Measurements from ENCODE around the gene INTS11. TPM values are rescaled to one million over a fixed set of nuclear protein-coding genes. Genes with fewer than 3 reads are reported as not detected.
A peak's percentile ranks its signal among the peaks of the same experiment; 100 is the strongest.

The INTS11 gene
- total and polyA plus RNA-seq, 2 of the 13 experiments (the other 11 are each of a cell fraction or from before 2014, with no cell fraction given): 52.8 to 94.8 TPM

DNA sequence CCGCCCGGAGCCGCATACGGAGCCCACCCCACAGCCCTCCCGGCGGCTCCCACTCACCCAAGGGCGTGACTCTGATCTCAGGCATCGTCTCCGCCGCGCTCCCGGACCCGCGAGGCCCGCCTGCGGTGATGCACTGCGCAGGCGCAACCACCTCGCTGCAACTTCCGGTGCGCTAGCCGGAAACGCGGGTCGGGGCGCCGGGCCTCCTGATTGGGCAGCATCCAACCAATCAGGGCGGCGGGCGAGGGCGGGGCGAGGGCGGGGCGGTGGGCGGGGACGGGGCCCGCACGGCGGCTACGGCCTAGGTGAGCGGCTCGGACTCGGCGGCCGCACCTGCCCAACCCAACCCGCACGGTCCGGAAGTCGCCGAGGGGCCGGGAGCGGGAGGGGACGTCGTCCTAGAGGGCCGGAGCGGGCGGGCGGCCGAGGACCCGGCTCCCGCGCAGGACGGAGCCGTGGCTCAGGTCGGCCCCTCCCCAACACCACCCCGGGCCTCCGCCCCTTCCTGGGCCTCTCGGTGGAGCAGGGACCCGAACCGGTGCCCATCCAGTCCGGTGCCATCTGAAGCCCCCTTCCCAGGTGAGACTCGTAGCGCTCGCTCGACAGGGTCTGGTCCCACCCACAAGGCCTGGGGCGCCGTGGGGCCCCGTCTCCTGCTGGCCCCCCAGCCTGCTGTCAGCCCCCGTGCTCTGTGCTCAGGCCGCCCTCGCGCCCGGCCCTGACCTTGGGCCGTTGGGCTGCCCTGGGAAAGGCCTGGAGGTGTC, at the start of gene INTS11, which contains the start of gene CPTP (continued):
- TF ChIP-seq, protein P1, sequence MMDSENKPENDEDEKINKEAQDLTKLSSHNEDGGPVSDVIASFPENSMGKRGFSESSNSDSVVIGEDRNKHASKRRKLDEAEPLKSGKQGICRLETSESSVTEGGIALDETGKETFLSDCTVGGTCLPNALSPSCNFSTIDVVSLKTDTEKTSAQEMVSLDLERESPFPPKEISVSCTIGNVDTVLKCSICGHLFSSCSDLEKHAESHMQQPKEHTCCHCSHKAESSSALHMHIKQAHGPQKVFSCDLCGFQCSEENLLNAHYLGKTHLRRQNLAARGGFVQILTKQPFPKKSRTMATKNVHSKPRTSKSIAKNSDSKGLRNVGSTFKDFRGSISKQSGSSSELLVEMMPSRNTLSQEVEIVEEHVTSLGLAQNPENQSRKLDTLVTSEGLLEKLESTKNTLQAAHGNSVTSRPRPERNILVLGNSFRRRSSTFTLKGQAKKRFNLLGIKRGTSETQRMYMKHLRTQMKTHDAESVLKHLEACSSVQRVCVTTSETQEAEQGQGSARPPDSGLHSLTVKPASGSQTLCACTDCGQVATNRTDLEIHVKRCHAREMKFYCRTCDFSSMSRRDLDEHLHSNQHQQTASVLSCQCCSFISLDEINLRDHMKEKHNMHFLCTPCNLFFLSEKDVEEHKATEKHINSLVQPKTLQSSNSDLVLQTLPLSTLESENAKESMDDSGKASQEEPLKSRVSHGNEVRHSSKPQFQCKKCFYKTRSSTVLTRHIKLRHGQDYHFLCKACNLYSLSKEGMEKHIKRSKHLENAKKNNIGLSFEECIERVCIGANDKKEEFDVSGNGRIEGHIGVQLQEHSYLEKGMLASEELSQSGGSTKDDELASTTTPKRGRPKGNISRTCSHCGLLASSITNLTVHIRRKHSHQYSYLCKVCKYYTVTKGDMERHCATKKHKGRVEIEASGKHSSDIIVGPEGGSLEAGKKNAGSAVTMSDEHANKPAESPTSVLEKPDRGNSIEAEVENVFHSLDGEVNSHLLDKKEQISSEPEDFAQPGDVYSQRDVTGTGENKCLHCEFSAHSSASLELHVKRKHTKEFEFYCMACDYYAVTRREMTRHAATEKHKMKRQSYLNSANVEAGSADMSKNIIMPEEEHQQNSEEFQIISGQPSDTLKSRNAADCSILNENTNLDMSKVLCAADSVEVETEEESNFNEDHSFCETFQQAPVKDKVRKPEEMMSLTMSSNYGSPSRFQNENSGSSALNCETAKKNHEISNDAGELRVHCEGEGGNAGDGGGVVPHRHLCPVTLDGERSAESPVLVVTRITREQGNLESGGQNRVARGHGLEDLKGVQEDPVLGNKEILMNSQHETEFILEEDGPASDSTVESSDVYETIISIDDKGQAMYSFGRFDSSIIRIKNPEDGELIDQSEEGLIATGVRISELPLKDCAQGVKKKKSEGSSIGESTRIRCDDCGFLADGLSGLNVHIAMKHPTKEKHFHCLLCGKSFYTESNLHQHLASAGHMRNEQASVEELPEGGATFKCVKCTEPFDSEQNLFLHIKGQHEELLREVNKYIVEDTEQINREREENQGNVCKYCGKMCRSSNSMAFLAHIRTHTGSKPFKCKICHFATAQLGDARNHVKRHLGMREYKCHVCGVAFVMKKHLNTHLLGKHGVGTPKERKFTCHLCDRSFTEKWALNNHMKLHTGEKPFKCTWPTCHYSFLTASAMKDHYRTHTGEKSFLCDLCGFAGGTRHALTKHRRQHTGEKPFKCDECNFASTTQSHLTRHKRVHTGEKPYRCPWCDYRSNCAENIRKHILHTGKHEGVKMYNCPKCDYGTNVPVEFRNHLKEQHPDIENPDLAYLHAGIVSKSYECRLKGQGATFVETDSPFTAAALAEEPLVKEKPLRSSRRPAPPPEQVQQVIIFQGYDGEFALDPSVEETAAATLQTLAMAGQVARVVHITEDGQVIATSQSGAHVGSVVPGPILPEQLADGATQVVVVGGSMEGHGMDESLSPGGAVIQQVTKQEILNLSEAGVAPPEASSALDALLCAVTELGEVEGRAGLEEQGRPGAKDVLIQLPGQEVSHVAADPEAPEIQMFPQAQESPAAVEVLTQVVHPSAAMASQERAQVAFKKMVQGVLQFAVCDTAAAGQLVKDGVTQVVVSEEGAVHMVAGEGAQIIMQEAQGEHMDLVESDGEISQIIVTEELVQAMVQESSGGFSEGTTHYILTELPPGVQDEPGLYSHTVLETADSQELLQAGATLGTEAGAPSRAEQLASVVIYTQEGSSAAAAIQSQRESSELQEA (CRISPR knock-in tag; IDR thresholded peaks at IDR 0.05; ENCODE audit: not compliant biosample characterization): peak; percentile 9
- TF ChIP-seq MYC (CRISPR knock-in tag; IDR thresholded peaks at IDR 0.05; ENCODE audit: borderline replicate concordance): peak; percentile 33; the same call in 1 of the 2 replicates
- peak; percentile 72 for TF ChIP-seq HDAC1 (CRISPR knock-in tag; IDR thresholded peaks at IDR 0.05)
- 0 out of 2 replicates have a peak, but pooled peaks have one; percentile 14 for TF ChIP-seq ZNF160 (CRISPR knock-in tag; IDR thresholded peaks at IDR 0.05)
- TF ChIP-seq NCOA2 (CRISPR knock-in tag; IDR thresholded peaks at IDR 0.05): 0 out of 2 replicates have a peak, but pooled peaks have one; percentile 10
- peak; percentile 91 for TF ChIP-seq ZFX (CRISPR knock-in tag; IDR thresholded peaks at IDR 0.05; ENCODE audit: low read depth)
- peak; percentile 28; the same call in 1 of the 2 replicates for TF ChIP-seq ZMYM4 (CRISPR knock-in tag; IDR thresholded peaks at IDR 0.05)
- peak; percentile 78 for TF ChIP-seq NFYC (CRISPR knock-in tag; IDR thresholded peaks at IDR 0.05)
- TF ChIP-seq, protein P2, sequence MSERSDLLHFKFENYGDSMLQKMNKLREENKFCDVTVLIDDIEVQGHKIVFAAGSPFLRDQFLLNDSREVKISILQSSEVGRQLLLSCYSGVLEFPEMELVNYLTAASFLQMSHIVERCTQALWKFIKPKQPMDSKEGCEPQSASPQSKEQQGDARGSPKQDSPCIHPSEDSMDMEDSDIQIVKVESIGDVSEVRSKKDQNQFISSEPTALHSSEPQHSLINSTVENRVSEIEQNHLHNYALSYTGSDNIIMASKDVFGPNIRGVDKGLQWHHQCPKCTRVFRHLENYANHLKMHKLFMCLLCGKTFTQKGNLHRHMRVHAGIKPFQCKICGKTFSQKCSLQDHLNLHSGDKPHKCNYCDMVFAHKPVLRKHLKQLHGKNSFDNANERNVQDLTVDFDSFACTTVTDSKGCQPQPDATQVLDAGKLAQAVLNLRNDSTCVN (CRISPR knock-in tag; IDR thresholded peaks at IDR 0.05; ENCODE audit: borderline replicate concordance): peak; percentile 38; the same call in 1 of the 2 replicates
- TF ChIP-seq ZNF709 (CRISPR knock-in tag; IDR thresholded peaks at IDR 0.05): 0 out of 2 replicates have a peak, but pooled peaks have one; percentile 32
- TF ChIP-seq MIER2 (CRISPR knock-in tag; IDR thresholded peaks at IDR 0.05): no peak
- TF ChIP-seq, protein P3, sequence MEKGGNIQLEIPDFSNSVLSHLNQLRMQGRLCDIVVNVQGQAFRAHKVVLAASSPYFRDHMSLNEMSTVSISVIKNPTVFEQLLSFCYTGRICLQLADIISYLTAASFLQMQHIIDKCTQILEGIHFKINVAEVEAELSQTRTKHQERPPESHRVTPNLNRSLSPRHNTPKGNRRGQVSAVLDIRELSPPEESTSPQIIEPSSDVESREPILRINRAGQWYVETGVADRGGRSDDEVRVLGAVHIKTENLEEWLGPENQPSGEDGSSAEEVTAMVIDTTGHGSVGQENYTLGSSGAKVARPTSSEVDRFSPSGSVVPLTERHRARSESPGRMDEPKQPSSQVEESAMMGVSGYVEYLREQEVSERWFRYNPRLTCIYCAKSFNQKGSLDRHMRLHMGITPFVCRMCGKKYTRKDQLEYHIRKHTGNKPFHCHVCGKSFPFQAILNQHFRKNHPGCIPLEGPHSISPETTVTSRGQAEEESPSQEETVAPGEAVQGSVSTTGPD (CRISPR knock-in tag; IDR thresholded peaks at IDR 0.05): no peak
- peak; percentile 73 for TF ChIP-seq ELF1 (CRISPR knock-in tag; IDR thresholded peaks at IDR 0.05)
- TF ChIP-seq, protein P4, sequence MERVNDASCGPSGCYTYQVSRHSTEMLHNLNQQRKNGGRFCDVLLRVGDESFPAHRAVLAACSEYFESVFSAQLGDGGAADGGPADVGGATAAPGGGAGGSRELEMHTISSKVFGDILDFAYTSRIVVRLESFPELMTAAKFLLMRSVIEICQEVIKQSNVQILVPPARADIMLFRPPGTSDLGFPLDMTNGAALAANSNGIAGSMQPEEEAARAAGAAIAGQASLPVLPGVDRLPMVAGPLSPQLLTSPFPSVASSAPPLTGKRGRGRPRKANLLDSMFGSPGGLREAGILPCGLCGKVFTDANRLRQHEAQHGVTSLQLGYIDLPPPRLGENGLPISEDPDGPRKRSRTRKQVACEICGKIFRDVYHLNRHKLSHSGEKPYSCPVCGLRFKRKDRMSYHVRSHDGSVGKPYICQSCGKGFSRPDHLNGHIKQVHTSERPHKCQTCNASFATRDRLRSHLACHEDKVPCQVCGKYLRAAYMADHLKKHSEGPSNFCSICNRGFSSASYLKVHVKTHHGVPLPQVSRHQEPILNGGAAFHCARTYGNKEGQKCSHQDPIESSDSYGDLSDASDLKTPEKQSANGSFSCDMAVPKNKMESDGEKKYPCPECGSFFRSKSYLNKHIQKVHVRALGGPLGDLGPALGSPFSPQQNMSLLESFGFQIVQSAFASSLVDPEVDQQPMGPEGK (CRISPR knock-in tag; IDR thresholded peaks at IDR 0.05): peak; percentile 88
- no peak for TF ChIP-seq GPN1 (CRISPR knock-in tag; IDR thresholded peaks at IDR 0.05; ENCODE audit: borderline replicate concordance)
- peak; percentile 45 for TF ChIP-seq HNF4A (CRISPR knock-in tag; IDR thresholded peaks at IDR 0.05)
